K562 (cell line): ENCODE measurements around the gene PPP1R3C. TPM values are rescaled to one million over a fixed set of nuclear protein-coding genes. Genes with fewer than 3 reads are reported as not detected.

Experiments used
- BRD9 ChIP-seq: fragments of 450-650 bp; IDR thresholded peaks from 2 replicates; pipeline ENCODE4 v1.6.1; 2018; ENCODE audit warnings: low read depth; ENCODE audit not compliant: partially characterized antibody
- ELF1 ChIP-seq: fragments of 200-800 bp; sonication (Bioruptor generic); IDR thresholded peaks from 2 replicates; pipeline ENCODE4 v1.6.1; 2016; ENCODE audit warnings: missing genetic modification characterization, missing compliant biosample characterization
- FOXP1 ChIP-seq: sonication (generic); formaldehyde crosslinking; IDR thresholded peaks from 2 replicates; pipeline ENCODE4 v1.8.0; 2022; ENCODE audit warnings: mild to moderate bottlenecking, missing genetic modification reagents
- KAT2B ChIP-seq: IDR thresholded peaks from one replicate; pipeline ENCODE4 v1.6.1; 2012; ENCODE audit warnings: low read depth, mild to moderate bottlenecking, control low read depth, inconsistent platforms, low read length, moderate library complexity
- KDM1A ChIP-seq, 2 experiments: fragments of 450-650 bp; IDR thresholded peaks; 2 replicates each; pipeline ENCODE4 v1.6.1; 2016; ENCODE audit warnings: mild to moderate bottlenecking in 2 of 2
- MAFF ChIP-seq: IDR thresholded peaks from 2 replicates; pipeline ENCODE4 v1.6.1; 2012; ENCODE audit warnings: low read length, improper control_type of control experiment
- MBD2 ChIP-seq: sonication (generic); IDR thresholded peaks from 2 replicates; pipeline ENCODE4 v1.6.1; 2016; ENCODE audit warnings: low read depth, borderline replicate concordance
- MECOM ChIP-seq: fragments of 250-450 bp; sonication (Bioruptor Pico); IDR thresholded peaks from 2 replicates; pipeline ENCODE4 v1.8.0; 2022; ENCODE audit warnings: inconsistent platforms
- MXI1 ChIP-seq: IDR thresholded peaks from 2 replicates; pipeline ENCODE4 v1.6.1; 2011; ENCODE audit warnings: low read depth, mild to moderate bottlenecking, improper control_type of control experiment, low read length
- PCBP1 ChIP-seq: fragments of 200-400 bp; formaldehyde crosslinking; IDR thresholded peaks from 2 replicates; pipeline ENCODE4 v1.6.1; 2018; ENCODE audit warnings: mild to moderate bottlenecking, low read depth, low read length; ENCODE audit not compliant: poor library complexity, severe bottlenecking
- RBM14 ChIP-seq: fragments of 200-400 bp; formaldehyde crosslinking; IDR thresholded peaks from 2 replicates; pipeline ENCODE4 v1.6.1; 2018; ENCODE audit warnings: low read depth, mild to moderate bottlenecking, low read length, moderate library complexity, borderline replicate concordance; ENCODE audit not compliant: insufficient read depth
- RFX1 ChIP-seq: fragments of 450-650 bp; IDR thresholded peaks from 2 replicates; pipeline ENCODE4 v1.6.1; 2016; ENCODE audit warnings: mild to moderate bottlenecking, moderate library complexity
- SMARCA5 ChIP-seq: fragments of 450-650 bp; IDR thresholded peaks from 2 replicates; pipeline ENCODE4 v1.6.1; 2016
- SRSF7 ChIP-seq: fragments of 200-400 bp; formaldehyde crosslinking; optimal IDR thresholded peaks from 2 replicates; pipeline ENCODE3; 2017; ENCODE audit warnings: mild to moderate bottlenecking, low read depth, low read length
- TGIF2 ChIP-seq: sonication (generic); formaldehyde crosslinking; IDR thresholded peaks from 2 replicates; pipeline ENCODE4 v1.8.1; 2022; ENCODE audit warnings: mild to moderate bottlenecking, missing genetic modification reagents, moderate library complexity
- ZBTB2 ChIP-seq: fragments of 450-650 bp; IDR thresholded peaks from 2 replicates; pipeline ENCODE4 v1.6.1; 2016; ENCODE audit warnings: antibody characterized with exemption
- ZEB2 ChIP-seq: fragments of 450-650 bp; IDR thresholded peaks from 2 replicates; pipeline ENCODE4 v1.6.1; 2016
- ZNF316 ChIP-seq: fragments of 450-650 bp; IDR thresholded peaks from 2 replicates; pipeline ENCODE4 v1.6.1; 2016
- ZNF347 ChIP-seq: fragments of 450-650 bp; formaldehyde crosslinking; IDR thresholded peaks from 2 replicates; pipeline ENCODE4 v1.4.0; 2020; ENCODE audit warnings: low read depth, mild to moderate bottlenecking, moderate library complexity
- ZNF589 ChIP-seq: fragments of 200-800 bp; sonication (Bioruptor generic); IDR thresholded peaks from 2 replicates; pipeline ENCODE4 v1.6.1; 2016; ENCODE audit warnings: low read depth, missing genetic modification characterization, missing compliant biosample characterization
- ZNF644 ChIP-seq: fragments of 200-800 bp; sonication (Bioruptor generic); IDR thresholded peaks from 2 replicates; pipeline ENCODE4 v1.6.1; 2016; ENCODE audit warnings: low read depth, missing genetic modification characterization, missing compliant biosample characterization
- ZNF785 ChIP-seq: fragments of 250-450 bp; sonication (Bioruptor Pico); IDR thresholded peaks from 2 replicates; pipeline ENCODE4 v1.4.0; 2020; ENCODE audit warnings: mild to moderate bottlenecking
- polyA plus RNA-seq, 8 experiments: library from polyadenylated mRNA; depleted of rRNA in 4 of 8; stranded (reverse) in 5 of 8; unstranded in 3 of 8; fragments of >200 nt; fragmentation: Nextera tagmentation in 2 of 8; fragmentation: Illumina TruSeq in 1 of 8; extraction: Ambion mirVana in 2 of 8; extraction: Trizol in 1 of 8; gene quantifications; 2 replicates each; pipeline versions ENCODE4 v1.2.1 to v1.2.3, GENCODE V29; 2011 to 2014; ENCODE audit warnings: inconsistent platforms in 1 of 8, missing spikeins in 1 of 8
- total RNA-seq, 7 experiments: library from RNA; depleted of rRNA in 6 of 7; stranded (reverse); fragments of >200 nt in 6 of 7; fragmentation: Illumina TruSeq in 2 of 7; extraction: Trizol in 2 of 7; gene quantifications; 2 replicates each; pipeline versions ENCODE4 v1.2.1 to v1.2.3, GENCODE V29; 2011 to 2021; ENCODE audit warnings: low replicate concordance in 1 of 7
- TF ChIP-seq, protein P1 (sequence below), 2 experiments: IDR thresholded peaks in 1 of 2; conservative IDR thresholded peaks in 1 of 2; 2 replicates each; pipeline ENCODE4 v1.6.1; 2016; ENCODE audit warnings: low read depth in 2 of 2, mild to moderate bottlenecking in 1 of 2, missing compliant biosample characterization in 1 of 2, missing genetic modification characterization in 1 of 2, moderate library complexity in 1 of 2
- TF ChIP-seq, protein P2 (sequence below): fragments of 250-450 bp; sonication (Bioruptor Pico); IDR thresholded peaks from 2 replicates; pipeline ENCODE4 v1.8.0; 2021; ENCODE audit warnings: moderate library complexity, mild to moderate bottlenecking, inconsistent platforms
- TF ChIP-seq, protein P3 (sequence below): conservative IDR thresholded peaks from 2 replicates; pipeline ENCODE4 v1.6.1; 2011; ENCODE audit warnings: low read depth, mild to moderate bottlenecking, low read length; ENCODE audit not compliant: control insufficient read depth

Gene PPP1R3C
- total and polyA plus RNA-seq, 9 of the 15 experiments (the other 6 are each of a cell fraction or from before 2014, with no cell fraction given) = 0.06 to 0.24 (median 0.12) TPM; not detected in 3

DNA sequence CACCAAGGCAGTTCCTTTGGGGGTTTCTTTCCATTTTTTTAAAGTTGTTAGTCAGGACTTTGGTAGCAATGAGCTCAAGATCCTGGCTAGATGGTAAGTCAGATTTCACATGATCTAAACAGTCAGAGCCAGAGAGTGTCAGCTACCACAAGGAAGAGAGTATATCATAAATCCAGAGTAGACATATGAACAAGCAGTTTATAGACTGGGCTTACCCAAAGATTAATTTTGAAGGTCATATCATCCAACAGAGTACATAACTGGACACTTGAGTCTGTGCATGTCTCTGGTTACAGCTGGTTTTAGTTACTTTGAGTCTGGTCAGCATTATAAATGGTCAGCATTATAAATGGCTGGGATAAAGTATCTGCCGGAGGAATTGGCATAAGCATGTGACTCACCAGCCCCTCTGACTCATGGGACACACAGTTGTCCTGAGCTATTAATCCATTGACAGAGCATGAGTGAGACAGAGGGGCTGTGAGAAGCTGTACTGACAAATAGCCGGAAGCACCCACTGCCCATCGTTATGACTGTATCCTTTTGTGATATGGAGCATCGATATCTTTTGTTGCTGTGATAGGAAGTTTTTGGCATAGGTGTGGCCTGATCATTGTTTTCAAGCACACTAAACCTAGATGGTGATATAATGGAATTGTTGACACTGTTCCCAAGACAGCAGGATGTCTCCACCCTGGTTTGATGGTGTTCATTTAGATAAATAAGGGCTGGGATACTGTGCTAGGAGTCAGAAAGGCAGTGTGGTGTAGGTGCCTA is 19.3 kb downstream of the PPP1R3C start (continued):
- TF ChIP-seq ZNF347 (CRISPR knock-in tag) = no peak
- TF ChIP-seq ZNF644 (tag) = 0 out of 2 replicates have a peak, but pooled peaks have one; percentile 20
- TF ChIP-seq MBD2 = no peak
- TF ChIP-seq, protein P1, sequence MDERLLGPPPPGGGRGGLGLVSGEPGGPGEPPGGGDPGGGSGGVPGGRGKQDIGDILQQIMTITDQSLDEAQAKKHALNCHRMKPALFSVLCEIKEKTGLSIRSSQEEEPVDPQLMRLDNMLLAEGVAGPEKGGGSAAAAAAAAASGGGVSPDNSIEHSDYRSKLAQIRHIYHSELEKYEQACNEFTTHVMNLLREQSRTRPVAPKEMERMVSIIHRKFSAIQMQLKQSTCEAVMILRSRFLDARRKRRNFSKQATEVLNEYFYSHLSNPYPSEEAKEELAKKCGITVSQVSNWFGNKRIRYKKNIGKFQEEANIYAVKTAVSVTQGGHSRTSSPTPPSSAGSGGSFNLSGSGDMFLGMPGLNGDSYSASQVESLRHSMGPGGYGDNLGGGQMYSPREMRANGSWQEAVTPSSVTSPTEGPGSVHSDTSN (CRISPR knock-in tag; IDR thresholded peaks at IDR 0.05; ENCODE audit: low read depth) = no peak
- TF ChIP-seq, protein P1 (tag; conservative IDR thresholded peaks at IDR 0.05; ENCODE audit: low read depth) = peak; percentile 51; the same call in 1 of the 2 replicates
- no peak for TF ChIP-seq SMARCA5
- peak; percentile 34 for TF ChIP-seq RFX1
- TF ChIP-seq, protein P2, sequence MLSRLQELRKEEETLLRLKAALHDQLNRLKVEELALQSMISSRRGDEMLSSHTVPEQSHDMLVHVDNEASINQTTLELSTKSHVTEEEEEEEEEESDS (CRISPR knock-in tag) = no peak
- TF ChIP-seq ZBTB2 = no peak
- TF ChIP-seq KDM1A (IDR thresholded peaks at IDR 0.05) = no peak
- no peak for TF ChIP-seq ELF1 (tag)
- TF ChIP-seq TGIF2 = no peak
- no peak for TF ChIP-seq MECOM (CRISPR knock-in tag)
- TF ChIP-seq ZEB2 = no peak
- TF ChIP-seq ZNF316 = peak; percentile 79
- TF ChIP-seq MXI1 = no peak
- no peak for TF ChIP-seq BRD9
- TF ChIP-seq SRSF7 = no peak
- TF ChIP-seq, protein P3, sequence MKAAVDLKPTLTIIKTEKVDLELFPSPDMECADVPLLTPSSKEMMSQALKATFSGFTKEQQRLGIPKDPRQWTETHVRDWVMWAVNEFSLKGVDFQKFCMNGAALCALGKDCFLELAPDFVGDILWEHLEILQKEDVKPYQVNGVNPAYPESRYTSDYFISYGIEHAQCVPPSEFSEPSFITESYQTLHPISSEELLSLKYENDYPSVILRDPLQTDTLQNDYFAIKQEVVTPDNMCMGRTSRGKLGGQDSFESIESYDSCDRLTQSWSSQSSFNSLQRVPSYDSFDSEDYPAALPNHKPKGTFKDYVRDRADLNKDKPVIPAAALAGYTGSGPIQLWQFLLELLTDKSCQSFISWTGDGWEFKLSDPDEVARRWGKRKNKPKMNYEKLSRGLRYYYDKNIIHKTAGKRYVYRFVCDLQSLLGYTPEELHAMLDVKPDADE = no peak
- TF ChIP-seq RBM14 = no peak
- TF ChIP-seq ZNF785 = no peak
- TF ChIP-seq MAFF = no peak
- TF ChIP-seq ZNF589 = 0 out of 2 replicates have a peak, but pooled peaks have one; percentile 57
- TF ChIP-seq FOXP1 = no peak
- no peak for TF ChIP-seq KAT2B
- no peak for TF ChIP-seq PCBP1
